Natural killer cell (primary cell): ENCODE measurements around the gene MED17. TPM values are rescaled to one million over a fixed set of nuclear protein-coding genes. Genes with fewer than 3 reads are reported as not detected.

ENCODE experiments used
- ATAC-seq, 3 donors: fragments of 150-1000 bp in 2 of 3; fragments of 200-7000 bp in 1 of 3; cut with Tn5 transposase; 1 replicate in 1 of 3; 2 replicates in 2 of 3; pipeline ENCODE4 v1.10.0; 2021; ENCODE audit warnings: mild to moderate bottlenecking in 2 of 3, moderate library complexity in 2 of 3
- DNase-seq, 2 donors: peaks; one replicate each; pipeline versions ENCODE4 v3.0.0 to v3.0.0-alpha.2; 2013 to 2021; ENCODE audit warnings: mixed read lengths in 1 of 2
- H3K27ac ChIP-seq: one replicate; pipeline ENCODE4 v1.5.1; 2013; ENCODE audit warnings: mild to moderate bottlenecking, low read length
- H3K27me3 ChIP-seq: one replicate; pipeline ENCODE4 v1.6.1; 2013; ENCODE audit warnings: low read length; ENCODE audit not compliant: control insufficient read depth, insufficient read depth
- H3K36me3 ChIP-seq: one replicate; pipeline ENCODE4 v1.6.1; 2013; ENCODE audit warnings: low read length; ENCODE audit not compliant: control insufficient read depth, insufficient read depth
- H3K4me1 ChIP-seq: one replicate; pipeline ENCODE4 v1.6.1; 2013; ENCODE audit warnings: low read length; ENCODE audit not compliant: control insufficient read depth, insufficient read depth
- H3K4me3 ChIP-seq: one replicate; pipeline ENCODE4 v1.5.1; 2013; ENCODE audit warnings: low read length
- H3K9me3 ChIP-seq: one replicate; pipeline ENCODE4 v1.6.1; 2013; ENCODE audit warnings: low read length; ENCODE audit not compliant: control insufficient read depth, insufficient read depth
- H3K27ac Mint-ChIP-seq, 2 donors: one replicate each; pipeline ENCODE4 v1.8.0; 2022; ENCODE audit warnings: mild to moderate bottlenecking in 2 of 2, mixed read lengths in 2 of 2, moderate library complexity in 1 of 2
- H3K27me3 Mint-ChIP-seq, 2 donors: one replicate each; pipeline ENCODE4 v1.8.0; 2022; ENCODE audit warnings: low read depth in 2 of 2, mixed read lengths in 2 of 2
- H3K36me3 Mint-ChIP-seq: one replicate; pipeline ENCODE4 v1.8.0; 2022; ENCODE audit warnings: mixed read lengths
- H3K4me1 Mint-ChIP-seq, 2 donors: one replicate each; pipeline ENCODE4 v1.8.0; 2022; ENCODE audit warnings: mixed read lengths in 2 of 2
- H3K4me3 Mint-ChIP-seq: one replicate; pipeline ENCODE4 v1.8.0; 2022; ENCODE audit warnings: mild to moderate bottlenecking, moderate library complexity, mixed read lengths
- H3K9me3 Mint-ChIP-seq, 2 donors: one replicate each; pipeline ENCODE4 v1.8.0; 2022; ENCODE audit warnings: mixed read lengths in 2 of 2
- CTCF ChIP-seq: fragments of 200-600 bp; IDR thresholded peaks from one replicate; pipeline ENCODE4 v1.8.0; 2022; ENCODE audit warnings: antibody characterized with exemption
- WGBS: methylation state at CpG from one replicate; pipeline ENCODE4 v1.1.7; 2013; ENCODE audit warnings: missing lambda C conversion rate; ENCODE audit not compliant: insufficient coverage; 5-methylcytosine and 5-hydroxymethylcytosine counted together
- intact Hi-C: fragments of 100-400 bp; cut with micrococcal nuclease; formaldehyde crosslinking; loops from one replicate; pipeline ENCODE4 v1.14.2; 2022
- total RNA-seq, 4 donors: library from RNA; stranded (reverse); fragments of 120-200 nt in 1 of 4; gene quantifications; one replicate each; pipeline versions ENCODE4 v1.2.3 to v1.2.4, GENCODE V29; 2013 to 2022

The MED17 gene
- total RNA-seq, 3 donors from 2014 or later (not counting 1 experiment from before 2014, with no cell fraction given) = 48.8 to 71.5 (median 66.4) TPM

DNA sequence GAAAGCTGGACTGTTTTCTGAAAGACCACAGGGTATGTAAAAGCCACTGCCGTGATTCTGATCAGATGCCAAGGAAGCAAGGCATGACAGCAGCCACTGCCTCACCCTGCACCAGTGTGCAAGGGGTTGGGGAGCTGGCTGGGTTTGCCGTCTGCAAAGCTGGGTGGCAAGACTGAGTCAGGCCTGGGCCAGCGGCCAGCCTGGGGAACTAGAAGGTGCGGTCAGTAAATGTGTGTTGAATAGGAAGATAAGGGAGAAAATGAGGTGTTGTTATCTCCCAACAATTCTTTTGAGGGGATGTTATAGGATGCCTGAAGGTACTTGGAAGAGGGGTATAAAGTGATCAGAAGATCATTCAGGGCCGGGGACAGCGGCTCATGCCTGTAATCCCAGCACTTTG is 58.4 kb downstream of the MED17 start:
- H3K36me3 ChIP-seq = no peaks in the 10 kb centered on the region
- ATAC-seq (no peak), DNase-seq (no peak)
- H3K27me3 Mint-ChIP-seq = peaks cover 0 to 2% of the 10 kb centered on the region in 2 donors
- no peak overlapping the region for H3K27ac ChIP-seq
- 69% methylated on average over 6 of the region's 6 CpGs for WGBS
- H3K9me3 ChIP-seq = no peaks in the 10 kb centered on the region
- no peaks in the 10 kb centered on the region for H3K9me3 Mint-ChIP-seq
- no peak overlapping the region for H3K4me3 ChIP-seq
- intact Hi-C loops = no loop called here
- no peaks in the 10 kb centered on the region for H3K4me1 ChIP-seq
- H3K4me1 Mint-ChIP-seq = no peaks in the 10 kb centered on the region
- no peak for TF ChIP-seq CTCF
- no peak overlapping the region for H3K27ac Mint-ChIP-seq
- no peaks in the 10 kb centered on the region for H3K27me3 ChIP-seq
- no peak overlapping the region for H3K4me3 Mint-ChIP-seq
- no peaks in the 10 kb centered on the region for H3K36me3 Mint-ChIP-seq

DNA sequence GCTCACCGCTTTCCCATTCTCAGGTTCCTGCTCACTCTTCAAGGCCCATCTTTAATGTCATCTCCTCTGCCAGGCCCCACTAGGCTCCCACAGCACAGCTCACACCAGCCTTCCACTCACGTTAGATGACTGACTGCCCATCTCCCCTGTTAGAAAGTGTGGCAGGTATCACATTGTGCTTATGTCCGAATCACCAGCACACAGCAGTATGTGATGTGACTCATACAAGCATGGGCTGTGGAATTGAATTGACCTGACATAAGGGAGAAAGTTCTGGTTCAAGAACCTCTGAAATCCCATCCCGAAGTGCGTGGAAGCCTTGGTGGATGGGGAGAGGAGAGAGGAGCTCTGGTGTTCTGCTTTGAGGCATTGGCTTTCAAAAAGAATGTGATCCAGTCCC is 59.8 kb downstream of the MED17 start:
- intact Hi-C loops = no loop called here
- H3K4me3 ChIP-seq = no peak overlapping the region
- Mint-ChIP-seq H3K27me3 (peaks cover 0 to 3% of the 10 kb centered on the region in 2 donors), H3K36me3 (no peaks in the 10 kb centered on the region), H3K4me1 (no peaks in the 10 kb centered on the region), H3K4me3 (no peak overlapping the region), H3K9me3 (no peaks in the 10 kb centered on the region), H3K27ac (no peak overlapping the region)
- DNase-seq (no peak), ATAC-seq (no peak)
- H3K27ac ChIP-seq = no peak overlapping the region
- no peaks in the 10 kb centered on the region for H3K27me3 ChIP-seq
- no peak for TF ChIP-seq CTCF
- WGBS = 83% methylated on average over 5 of the region's 5 CpGs
- no peaks in the 10 kb centered on the region for H3K36me3 ChIP-seq
- no peaks in the 10 kb centered on the region for H3K9me3 ChIP-seq
- no peaks in the 10 kb centered on the region for H3K4me1 ChIP-seq

- no peak overlapping the region for H3K27ac Mint-ChIP-seq
- no peak for DNase-seq
- H3K36me3 ChIP-seq = no peaks in the 10 kb centered on the region
- no peaks in the 10 kb centered on the region for H3K4me1 ChIP-seq
- peaks cover 2% of the 10 kb centered on the region for H3K27me3 ChIP-seq
- no peak overlapping the region for H3K27ac ChIP-seq
- intact Hi-C loops = no loop called here
- H3K4me1 Mint-ChIP-seq = no peaks in the 10 kb centered on the region
- H3K27me3 Mint-ChIP-seq = peaks cover 0 to 8% of the 10 kb centered on the region in 2 donors
- H3K36me3 Mint-ChIP-seq = no peaks in the 10 kb centered on the region
- no peak for TF ChIP-seq CTCF
- no peak for ATAC-seq
- no peaks in the 10 kb centered on the region for H3K9me3 ChIP-seq
- H3K4me3 ChIP-seq = no peak overlapping the region
- no peaks in the 10 kb centered on the region for H3K9me3 Mint-ChIP-seq
- 72% methylated on average over 7 of the region's 7 CpGs for WGBS
- H3K4me3 Mint-ChIP-seq = no peak overlapping the region
Measured at GRCh38 chr11:93844568-93844967, 60.5 kb downstream of the MED17 start.
